Natural killer cell (primary cell): ENCODE measurements around the gene IFNGR2. TPM values are rescaled to one million over a fixed set of nuclear protein-coding genes. Genes with fewer than 3 reads are reported as not detected.

Experiments
- ATAC-seq, 3 donors: fragments of 150-1000 bp in 2 of 3; fragments of 200-7000 bp in 1 of 3; cut with Tn5 transposase; 1 replicate in 1 of 3; 2 replicates in 2 of 3; pipeline ENCODE4 v1.10.0; 2021; ENCODE audit warnings: mild to moderate bottlenecking in 2 of 3, moderate library complexity in 2 of 3
- DNase-seq, 2 donors: peaks; one replicate each; pipeline versions ENCODE4 v3.0.0 to v3.0.0-alpha.2; 2013 to 2021; ENCODE audit warnings: mixed read lengths in 1 of 2
- H3K27ac ChIP-seq: one replicate; pipeline ENCODE4 v1.5.1; 2013; ENCODE audit warnings: mild to moderate bottlenecking, low read length
- H3K27me3 ChIP-seq: one replicate; pipeline ENCODE4 v1.6.1; 2013; ENCODE audit warnings: low read length; ENCODE audit not compliant: control insufficient read depth, insufficient read depth
- H3K36me3 ChIP-seq: one replicate; pipeline ENCODE4 v1.6.1; 2013; ENCODE audit warnings: low read length; ENCODE audit not compliant: control insufficient read depth, insufficient read depth
- H3K4me1 ChIP-seq: one replicate; pipeline ENCODE4 v1.6.1; 2013; ENCODE audit warnings: low read length; ENCODE audit not compliant: control insufficient read depth, insufficient read depth
- H3K4me3 ChIP-seq: one replicate; pipeline ENCODE4 v1.5.1; 2013; ENCODE audit warnings: low read length
- H3K9me3 ChIP-seq: one replicate; pipeline ENCODE4 v1.6.1; 2013; ENCODE audit warnings: low read length; ENCODE audit not compliant: control insufficient read depth, insufficient read depth
- H3K27ac Mint-ChIP-seq, 2 donors: one replicate each; pipeline ENCODE4 v1.8.0; 2022; ENCODE audit warnings: mild to moderate bottlenecking in 2 of 2, mixed read lengths in 2 of 2, moderate library complexity in 1 of 2
- H3K27me3 Mint-ChIP-seq, 2 donors: one replicate each; pipeline ENCODE4 v1.8.0; 2022; ENCODE audit warnings: low read depth in 2 of 2, mixed read lengths in 2 of 2
- H3K36me3 Mint-ChIP-seq: one replicate; pipeline ENCODE4 v1.8.0; 2022; ENCODE audit warnings: mixed read lengths
- H3K4me1 Mint-ChIP-seq, 2 donors: one replicate each; pipeline ENCODE4 v1.8.0; 2022; ENCODE audit warnings: mixed read lengths in 2 of 2
- H3K4me3 Mint-ChIP-seq: one replicate; pipeline ENCODE4 v1.8.0; 2022; ENCODE audit warnings: mild to moderate bottlenecking, moderate library complexity, mixed read lengths
- H3K9me3 Mint-ChIP-seq, 2 donors: one replicate each; pipeline ENCODE4 v1.8.0; 2022; ENCODE audit warnings: mixed read lengths in 2 of 2
- CTCF ChIP-seq: fragments of 200-600 bp; IDR thresholded peaks from one replicate; pipeline ENCODE4 v1.8.0; 2022; ENCODE audit warnings: antibody characterized with exemption
- WGBS: methylation state at CpG from one replicate; pipeline ENCODE4 v1.1.7; 2013; ENCODE audit warnings: missing lambda C conversion rate; ENCODE audit not compliant: insufficient coverage; 5-methylcytosine and 5-hydroxymethylcytosine counted together
- intact Hi-C: fragments of 100-400 bp; cut with micrococcal nuclease; formaldehyde crosslinking; loops from one replicate; pipeline ENCODE4 v1.14.2; 2022
- total RNA-seq, 4 donors: library from RNA; stranded (reverse); fragments of 120-200 nt in 1 of 4; gene quantifications; one replicate each; pipeline versions ENCODE4 v1.2.3 to v1.2.4, GENCODE V29; 2013 to 2022

Gene IFNGR2
- total RNA-seq, 3 donors from 2014 or later (not counting 1 experiment from before 2014, with no cell fraction given): 3.6 to 16.5 (median 8.6) TPM

- Mint-ChIP-seq H3K4me1 (no peaks in the 10 kb centered on the region), H3K4me3 (no peak overlapping the region), H3K27me3 (no peaks in the 10 kb centered on the region), H3K9me3 (no peaks in the 10 kb centered on the region), H3K27ac (no peak overlapping the region), H3K36me3 (peaks cover 42% of the 10 kb centered on the region)
- no peak for DNase-seq
- no peak for ATAC-seq
- H3K36me3 ChIP-seq: peaks cover 50% of the 10 kb centered on the region
- peaks cover 15% of the 10 kb centered on the region for H3K4me1 ChIP-seq
- intact Hi-C loops: no loop called here
- no peaks in the 10 kb centered on the region for H3K9me3 ChIP-seq
- no peak overlapping the region for H3K27ac ChIP-seq
- no peak for TF ChIP-seq CTCF
- no peak overlapping the region for H3K4me3 ChIP-seq
- WGBS: 78% methylated on average over 5 of the region's 5 CpGs
- H3K27me3 ChIP-seq: no peaks in the 10 kb centered on the region
These were observed 31.7 kb downstream of the IFNGR2 start for GRCh38 chr21:33434770-33435360.

GRCh38 chr21:33437140-33437539, 33.9 kb downstream of the IFNGR2 start:
- H3K27ac Mint-ChIP-seq: no peak overlapping the region
- ATAC-seq (no peak), DNase-seq (no peak)
- intact Hi-C loops: no loop called here
- 87% methylated on average over 4 of the region's 6 CpGs for WGBS
- no peaks in the 10 kb centered on the region for H3K9me3 Mint-ChIP-seq
- H3K4me3 ChIP-seq: no peak overlapping the region
- no peak for TF ChIP-seq CTCF
- no peaks in the 10 kb centered on the region for H3K27me3 ChIP-seq
- H3K27ac ChIP-seq: no peak overlapping the region
- H3K9me3 ChIP-seq: no peaks in the 10 kb centered on the region
- H3K36me3 ChIP-seq: peaks cover 40% of the 10 kb centered on the region
- H3K27me3 Mint-ChIP-seq: no peaks in the 10 kb centered on the region
- peaks cover 23% of the 10 kb centered on the region for H3K4me1 ChIP-seq
- H3K4me1 Mint-ChIP-seq: no peaks in the 10 kb centered on the region
- H3K36me3 Mint-ChIP-seq: peaks cover 39% of the 10 kb centered on the region
- no peak overlapping the region for H3K4me3 Mint-ChIP-seq

- Mint-ChIP-seq H3K27me3 (no peaks in the 10 kb centered on the region), H3K36me3 (peaks cover 20% of the 10 kb centered on the region), H3K4me1 (no peaks in the 10 kb centered on the region), H3K4me3 (no peak overlapping the region), H3K9me3 (no peaks in the 10 kb centered on the region), H3K27ac (no peak overlapping the region)
- intact Hi-C loops: no loop called here
- ATAC-seq (no peak), DNase-seq (no peak)
- peaks cover 10% of the 10 kb centered on the region for H3K4me1 ChIP-seq
- peak overlapping the region; percentile 61 for H3K27ac ChIP-seq
- peaks cover 14% of the 10 kb centered on the region for H3K36me3 ChIP-seq
- TF ChIP-seq CTCF: no peak
- WGBS: 74% methylated on average over 11 of the region's 11 CpGs
- no peaks in the 10 kb centered on the region for H3K9me3 ChIP-seq
- no peaks in the 10 kb centered on the region for H3K27me3 ChIP-seq
- H3K4me3 ChIP-seq: no peak overlapping the region
These were observed 38.6 kb downstream of the IFNGR2 start for GRCh38 chr21:33441489-33442477.
